ENCODE data around the gene DQX1.
A peak's percentile ranks its signal among the peaks of the same experiment; 100 is the strongest.
"Not testable (repeated sequence)": the region's sequence is repeated elsewhere in the genome, so short reads cannot be mapped to it uniquely, and the experiment has no call there.

DQX1 gene, protein sequence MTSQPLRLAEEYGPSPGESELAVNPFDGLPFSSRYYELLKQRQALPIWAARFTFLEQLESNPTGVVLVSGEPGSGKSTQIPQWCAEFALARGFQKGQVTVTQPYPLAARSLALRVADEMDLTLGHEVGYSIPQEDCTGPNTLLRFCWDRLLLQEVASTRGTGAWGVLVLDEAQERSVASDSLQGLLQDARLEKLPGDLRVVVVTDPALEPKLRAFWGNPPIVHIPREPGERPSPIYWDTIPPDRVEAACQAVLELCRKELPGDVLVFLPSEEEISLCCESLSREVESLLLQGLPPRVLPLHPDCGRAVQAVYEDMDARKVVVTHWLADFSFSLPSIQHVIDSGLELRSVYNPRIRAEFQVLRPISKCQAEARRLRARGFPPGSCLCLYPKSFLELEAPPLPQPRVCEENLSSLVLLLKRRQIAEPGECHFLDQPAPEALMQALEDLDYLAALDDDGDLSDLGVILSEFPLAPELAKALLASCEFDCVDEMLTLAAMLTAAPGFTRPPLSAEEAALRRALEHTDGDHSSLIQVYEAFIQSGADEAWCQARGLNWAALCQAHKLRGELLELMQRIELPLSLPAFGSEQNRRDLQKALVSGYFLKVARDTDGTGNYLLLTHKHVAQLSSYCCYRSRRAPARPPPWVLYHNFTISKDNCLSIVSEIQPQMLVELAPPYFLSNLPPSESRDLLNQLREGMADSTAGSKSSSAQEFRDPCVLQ

GRCh38 chr2:74525717-74526648, at the start of gene DQX1:
Gene DQX1 (minus strand): TSS chr2:74526231. CDS start chr2:74525729, 502 bp downstream.
- peak; percentile 49 for DNase-seq

DNA sequence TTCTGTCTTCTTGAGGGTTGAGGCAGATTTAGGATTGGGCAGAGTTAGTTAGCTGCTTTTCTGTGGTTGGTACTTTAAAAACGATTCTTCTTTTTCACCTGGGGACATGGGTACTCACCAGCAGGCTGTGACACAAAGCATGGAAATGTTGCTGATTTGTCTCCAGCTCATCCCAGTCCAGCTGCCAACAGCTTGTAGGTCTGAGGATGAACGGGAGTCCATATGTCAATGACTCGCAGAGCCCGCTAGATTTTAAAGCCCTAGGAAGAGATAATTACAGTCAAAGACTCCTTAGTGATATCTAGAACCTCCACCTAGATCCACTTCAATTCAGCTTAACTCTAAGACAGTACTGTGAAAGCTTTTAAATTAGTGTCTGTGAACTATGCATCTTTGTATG, 49.3 kb upstream of the DQX1 start:
- no peak for DNase-seq

GRCh38 chr2:74573747-74574562, 47.9 kb upstream of the DQX1 start:
- peak; percentile 47 for DNase-seq

- no peak for DNase-seq
These were observed 46.3 kb upstream of the DQX1 start for GRCh38 chr2:74572178-74572925.

DNA sequence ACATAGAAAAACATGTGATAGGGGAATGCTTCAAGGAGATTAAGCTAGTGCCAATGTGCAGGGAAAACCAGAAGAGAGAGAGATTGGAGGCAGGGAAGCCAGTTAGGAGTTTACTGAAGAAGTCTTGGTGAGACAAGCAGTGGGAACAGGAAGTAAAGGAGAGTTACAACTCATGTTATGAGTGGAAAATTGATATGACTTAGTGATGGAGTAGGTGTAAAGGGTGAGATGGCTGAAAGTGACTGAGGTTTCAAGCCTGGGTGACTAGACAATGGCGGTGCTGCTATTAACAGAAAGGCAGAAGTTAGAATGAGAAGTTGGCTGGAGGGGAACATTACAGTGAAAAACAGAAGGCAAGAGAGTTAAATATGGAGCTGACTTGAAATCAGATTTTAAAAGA, 45.0 kb upstream of the DQX1 start:
- no peak for DNase-seq

DNA sequence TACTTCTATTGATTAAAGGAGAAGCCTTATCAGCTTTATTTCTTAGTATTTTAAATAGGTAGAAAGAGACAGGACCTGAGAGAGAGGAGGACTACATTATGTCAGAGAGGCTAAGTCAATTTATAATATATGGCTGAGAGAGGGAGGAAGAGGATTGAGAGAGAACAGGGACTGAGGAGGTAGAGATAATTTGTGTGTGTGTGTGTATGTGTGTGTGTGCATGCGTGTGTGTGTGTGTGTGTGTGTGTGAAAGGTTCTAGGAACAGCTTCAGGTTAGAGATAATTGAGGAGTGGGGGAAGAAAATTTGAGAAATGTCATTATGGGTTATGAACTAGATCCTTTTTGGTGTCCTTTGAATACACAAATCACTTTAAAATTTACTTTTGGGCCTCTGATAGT, 43.7 kb upstream of the DQX1 start:
- DNase-seq = no peak

GRCh38 chr2:74567881-74568280, 41.9 kb upstream of the DQX1 start:
- DNase-seq = no peak

GRCh38 chr2:74566754-74567085, 40.7 kb upstream of the DQX1 start:
- DNase-seq = no peak

GRCh38 chr2:74566076-74566753, 40.2 kb upstream of the DQX1 start:
- DNase-seq = no peak

DNA sequence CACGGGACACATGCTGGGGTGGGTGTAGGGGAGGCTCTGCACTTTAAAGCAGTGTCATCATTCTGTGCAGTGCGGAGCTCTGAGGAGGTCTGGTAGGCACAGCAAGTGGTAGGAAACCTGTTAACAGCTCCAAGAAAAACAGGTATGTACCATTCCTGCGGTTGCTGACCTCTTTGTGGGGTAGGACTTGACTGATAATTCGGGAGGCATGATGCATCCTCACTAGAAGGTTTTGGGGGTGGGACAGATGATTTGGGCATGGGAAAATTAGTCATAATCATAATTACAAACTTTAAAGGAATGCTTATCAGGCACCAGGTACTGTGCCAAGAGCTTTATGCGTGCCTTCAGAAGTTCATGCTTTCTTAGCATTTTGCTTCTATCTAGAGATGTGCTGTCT, 38.2 kb upstream of the DQX1 start:
- no peak for DNase-seq

DNA sequence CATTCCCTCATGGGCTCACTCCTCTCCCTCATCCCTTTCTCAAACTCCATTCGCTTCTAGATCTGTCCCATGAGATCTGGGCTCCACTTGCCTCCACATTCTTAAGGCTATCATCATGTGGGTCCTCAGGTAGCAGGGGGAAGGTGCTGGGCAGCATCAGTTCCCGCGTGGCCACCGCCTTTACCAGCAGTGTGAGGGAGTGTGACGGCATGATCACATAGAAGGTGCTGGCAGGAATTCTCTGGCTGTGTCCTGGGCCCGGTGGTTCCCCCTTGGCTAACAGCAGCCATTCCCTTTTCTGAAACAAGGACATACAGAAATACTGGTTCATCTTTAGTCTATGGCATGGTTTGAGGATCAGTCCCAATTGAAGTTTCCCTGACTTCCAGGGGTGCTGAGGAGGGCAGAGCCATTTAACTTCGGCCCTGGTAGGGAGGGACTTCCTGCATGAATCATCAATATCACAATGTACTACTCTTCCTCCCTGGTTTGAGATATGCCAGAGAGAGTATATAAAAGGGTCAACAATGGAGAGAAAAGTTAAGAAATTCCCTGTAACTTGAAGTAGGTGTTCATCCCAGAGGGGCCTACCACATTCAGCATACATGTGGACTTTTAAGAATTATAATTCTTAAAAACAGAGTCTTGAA, 36.2 kb upstream of the DQX1 start:
- DNase-seq = no peak

DNA sequence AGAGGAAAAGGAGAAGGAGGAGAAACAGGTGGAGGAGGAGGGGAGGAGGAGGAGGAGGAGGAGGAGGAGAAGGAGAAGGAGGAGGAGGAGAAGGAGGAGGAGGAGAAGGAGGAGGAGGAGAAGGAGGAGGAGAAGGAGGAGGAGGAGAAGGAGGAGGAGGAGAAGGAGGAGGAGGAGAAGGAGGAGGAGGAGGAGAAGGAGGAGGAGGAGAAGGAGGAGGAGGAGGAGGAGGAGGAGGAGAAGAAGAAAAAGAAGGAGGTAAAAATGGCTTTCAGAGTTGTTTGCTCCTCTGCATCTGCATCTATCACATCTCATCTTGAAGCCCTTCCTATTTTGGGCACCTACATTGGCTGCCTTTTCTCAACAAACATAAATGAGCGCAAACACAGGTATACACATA, 35.0 kb upstream of the DQX1 start:
- not testable (repeated sequence) for DNase-seq

- no peak for DNase-seq
These were observed 34.6 kb upstream of the DQX1 start for GRCh38 chr2:74560591-74560990.

DNA sequence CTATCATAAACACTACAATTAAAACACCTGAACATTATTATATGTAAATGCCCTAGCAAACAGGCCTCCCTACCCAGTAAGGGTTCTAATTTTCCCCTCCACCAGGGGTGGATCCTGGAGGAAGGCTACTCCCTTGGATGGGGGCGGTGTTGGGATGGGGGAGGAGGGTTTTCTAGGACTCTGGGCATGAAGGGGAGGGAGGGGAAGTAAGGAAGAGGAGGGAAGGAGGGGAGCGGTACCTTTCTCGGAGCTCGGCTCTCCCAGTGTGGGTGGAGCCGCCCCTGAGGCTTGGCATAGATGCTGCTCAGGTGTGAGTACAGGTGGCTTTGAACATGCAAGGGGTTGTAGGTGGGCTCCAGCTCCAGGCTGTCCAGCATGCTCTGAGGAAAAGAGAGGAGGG, 33.9 kb upstream of the DQX1 start:
- no peak for DNase-seq

DNA sequence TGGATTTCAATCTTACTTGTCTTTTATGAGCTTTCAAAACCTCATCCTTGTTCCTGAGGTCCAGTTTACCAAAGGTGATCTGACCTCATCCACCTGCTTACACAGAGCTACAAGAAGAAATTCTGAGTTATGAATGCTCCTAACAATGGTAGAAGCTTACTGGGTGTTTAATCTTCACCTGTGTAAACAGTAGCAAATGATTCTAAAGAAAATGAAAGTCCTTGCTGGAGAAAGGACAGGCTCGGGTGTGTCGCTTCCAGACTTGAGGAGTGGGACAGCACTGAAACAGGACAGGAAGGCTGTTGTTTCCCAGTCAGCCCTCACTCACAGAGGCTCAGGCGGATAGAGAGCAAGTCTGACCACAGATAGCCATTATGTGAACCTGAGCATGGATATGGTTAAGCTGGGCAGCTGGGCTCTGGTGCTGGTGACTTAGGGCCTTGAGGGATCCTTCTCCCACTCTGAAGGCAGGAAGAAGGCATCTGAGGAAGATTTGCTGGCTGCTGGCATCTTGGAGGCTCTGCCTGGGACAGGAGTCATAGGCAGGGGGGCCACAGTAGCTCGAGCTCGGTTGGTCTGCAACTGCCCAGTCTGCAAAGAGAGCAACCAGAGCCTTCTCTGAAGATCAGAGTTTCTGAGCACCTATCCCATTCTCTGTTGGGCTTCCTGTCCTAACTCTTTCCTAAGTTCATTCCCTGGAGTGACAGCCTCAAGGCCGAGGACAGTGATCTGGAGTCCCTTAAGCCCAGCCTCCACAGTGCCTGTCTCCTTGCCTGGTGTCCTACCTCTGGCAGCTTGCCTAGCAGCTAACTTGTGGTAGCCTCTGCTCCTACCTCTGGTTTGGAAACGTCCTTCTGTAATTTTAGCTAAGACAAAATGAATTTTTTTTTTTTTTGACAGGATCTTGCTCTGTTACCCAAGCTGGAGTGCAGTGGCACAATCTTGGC, 32.5 kb upstream of the DQX1 start:
- no peak for DNase-seq

DNA sequence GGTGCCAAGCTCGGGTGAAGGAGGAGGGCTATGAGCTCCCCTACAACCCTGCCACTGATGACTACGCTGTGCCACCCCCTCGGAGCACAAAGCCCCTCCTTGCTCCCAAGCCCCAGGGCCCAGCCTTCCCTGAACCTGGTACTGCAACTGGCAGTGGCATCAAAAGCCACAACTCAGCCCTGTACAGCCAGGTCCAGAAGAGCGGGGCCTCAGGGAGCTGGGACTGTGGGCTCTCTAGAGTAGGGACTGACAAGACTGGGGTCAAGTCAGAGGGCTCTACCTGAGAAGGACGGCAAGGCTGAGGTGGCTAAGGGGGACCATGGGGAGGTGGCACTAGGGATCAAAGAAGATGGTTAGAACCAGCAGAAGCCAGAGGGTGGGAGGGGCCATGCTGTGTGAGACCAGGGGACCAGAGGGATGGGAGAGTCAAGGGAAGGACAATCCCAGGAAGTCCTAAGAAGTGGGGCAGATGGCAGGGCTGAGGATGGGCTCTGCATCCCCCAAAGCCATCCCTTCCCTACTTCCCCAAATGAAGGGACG, 30.9 kb upstream of the DQX1 start:
- DNase-seq = no peak

GRCh38 chr2:74556159-74556558, 30.1 kb upstream of the DQX1 start:
- no peak for DNase-seq

GRCh38 chr2:74555610-74556103, 29.6 kb upstream of the DQX1 start:
- DNase-seq = no peak

Measured in CD4-positive, alpha-beta T cell treated with Interleukin-10 for 1 hour (primary cell).